ENCODE results near the gene MAD1L1.
A peak's percentile ranks its signal among the peaks of the same experiment; 100 is the strongest.
"Not testable (repeated sequence)": the region's sequence is repeated elsewhere in the genome, so short reads cannot be mapped to it uniquely, and the experiment has no call there.

The MAD1L1 gene

DNA sequence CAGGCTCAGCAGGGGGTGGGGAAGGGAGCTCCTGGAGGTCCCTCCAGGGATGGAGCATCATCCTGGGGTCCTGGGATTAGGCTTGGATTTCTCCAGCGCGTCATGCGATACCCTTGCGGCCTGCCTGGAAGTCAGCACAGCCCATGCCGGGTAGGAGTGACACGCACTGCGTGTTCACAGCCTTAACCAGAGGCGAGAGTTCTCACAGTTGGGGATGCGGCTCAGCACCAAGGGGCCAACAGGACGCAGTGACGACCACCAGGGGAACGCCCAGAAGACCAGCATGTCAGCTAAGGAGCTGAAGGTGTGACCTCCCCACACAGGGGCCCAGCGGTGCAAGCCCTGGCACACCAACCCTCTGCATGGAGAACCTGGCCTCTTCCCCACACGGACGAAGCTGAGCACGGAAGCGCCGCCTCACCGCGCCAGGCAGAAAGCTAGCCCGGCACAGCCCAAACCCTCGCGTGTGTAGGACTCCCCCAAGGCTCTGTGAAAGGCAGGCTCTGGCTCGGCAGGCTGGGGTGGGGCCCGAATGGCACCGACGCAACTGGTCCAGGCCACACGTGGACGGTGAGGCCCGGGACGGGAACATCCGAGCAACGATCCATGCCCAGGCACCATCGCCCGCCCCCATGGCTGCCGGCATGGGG is 364.1 kb downstream of the MAD1L1 start:
- DNase-seq (ENCODE audit: low spot score): no peak

- no peak for DNase-seq (ENCODE audit: low spot score)
These were observed 365.1 kb downstream of the MAD1L1 start for GRCh38 chr7:1867370-1868260.

GRCh38 chr7:1866601-1867000 is 366.1 kb downstream of the MAD1L1 start:
- no peak for DNase-seq (ENCODE audit: low spot score)

GRCh38 chr7:1865571-1866255 is 367.0 kb downstream of the MAD1L1 start:
- peak; percentile 72 for DNase-seq (ENCODE audit: low spot score)

- DNase-seq (ENCODE audit: low spot score): no peak
These were observed 367.7 kb downstream of the MAD1L1 start for GRCh38 chr7:1865000-1865555.

DNA sequence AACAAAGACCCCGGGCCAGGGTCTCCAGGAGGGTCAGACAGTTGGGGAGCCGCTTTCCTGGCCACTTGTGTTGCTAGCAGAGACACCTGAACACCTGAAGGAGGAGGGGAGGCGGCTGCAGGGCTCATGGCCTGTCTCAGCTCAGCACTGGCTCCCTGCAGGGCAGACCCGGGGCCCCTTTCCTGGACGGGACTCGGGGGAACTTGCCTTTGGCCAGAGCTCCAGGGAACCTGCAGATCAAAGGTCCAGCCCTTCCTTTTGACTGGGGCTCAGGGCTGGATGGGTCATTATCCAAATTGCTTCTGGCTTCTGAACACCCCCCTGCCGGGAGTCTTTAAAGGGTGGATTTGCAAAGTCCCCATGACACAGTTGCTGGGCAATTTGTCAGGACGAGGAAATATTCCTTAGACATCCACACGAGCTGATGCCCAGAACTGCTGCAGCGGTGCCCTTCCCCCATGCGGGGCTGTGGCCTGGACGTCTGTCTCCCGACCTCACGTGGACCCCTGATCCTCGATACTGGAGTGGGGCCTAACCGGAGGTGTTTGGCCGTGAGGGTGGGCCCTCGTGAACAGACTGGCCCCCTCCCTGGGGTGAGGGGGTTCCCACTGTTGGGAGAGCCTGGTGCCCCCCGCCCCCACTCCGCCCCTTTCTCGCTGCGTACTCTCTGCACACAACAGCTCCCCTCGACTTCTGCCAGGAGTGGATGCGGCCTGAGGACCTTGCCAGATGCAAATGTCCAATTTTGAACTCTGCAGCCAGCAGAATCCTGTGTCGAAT is 368.4 kb downstream of the MAD1L1 start:
- no peak for DNase-seq (ENCODE audit: low spot score)

GRCh38 chr7:1863091-1863900 is 369.4 kb downstream of the MAD1L1 start:
- no peak for DNase-seq (ENCODE audit: low spot score)

GRCh38 chr7:1862560-1862959 is 370.2 kb downstream of the MAD1L1 start:
- no peak for DNase-seq (ENCODE audit: low spot score)

GRCh38 chr7:1861799-1862458 is 370.8 kb downstream of the MAD1L1 start:
- DNase-seq (ENCODE audit: low spot score): no peak

DNA sequence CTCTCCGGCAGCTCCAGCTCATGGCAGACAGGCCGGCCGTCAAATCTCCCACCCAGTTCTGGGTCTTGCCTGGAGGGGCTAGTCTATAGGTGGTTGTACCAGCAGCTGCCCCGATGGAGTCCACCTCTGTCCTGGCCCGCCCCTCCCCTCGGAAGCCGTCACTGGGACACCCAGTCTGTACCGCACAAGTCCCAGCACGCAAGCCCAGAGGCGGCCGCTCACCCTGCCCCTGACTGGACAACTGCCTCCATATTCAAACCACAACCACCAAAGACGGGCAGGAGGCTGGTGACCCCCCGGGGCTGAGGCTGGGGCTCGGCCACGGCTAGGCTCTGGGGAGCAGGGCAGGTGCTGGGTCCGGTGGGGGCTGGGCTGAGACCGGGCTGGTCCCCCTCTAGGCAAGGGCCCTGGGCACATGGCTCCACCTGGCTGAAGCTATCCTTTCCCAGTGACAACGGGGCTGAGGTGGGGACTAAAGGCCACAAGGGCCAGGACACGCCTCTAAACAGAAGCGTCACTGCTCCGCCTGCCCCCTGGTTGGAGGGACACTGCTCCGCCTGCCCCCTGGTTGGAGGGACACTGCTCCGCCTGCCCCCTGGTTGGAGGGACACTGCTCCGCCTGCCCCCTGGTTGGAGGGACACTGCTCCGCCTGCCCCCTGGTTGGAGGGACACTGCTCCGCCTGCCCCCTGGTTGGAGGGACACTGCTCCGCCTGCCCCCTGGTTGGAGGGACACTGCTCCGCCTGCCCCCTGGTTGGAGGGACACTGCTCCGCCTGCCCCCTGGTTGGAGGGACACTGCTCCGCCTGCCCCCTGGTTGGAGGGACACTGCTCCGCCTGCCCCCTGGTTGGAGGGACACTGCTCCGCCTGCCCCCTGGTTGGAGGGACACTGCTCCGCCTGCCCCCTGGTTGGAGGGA is 371.6 kb downstream of the MAD1L1 start:
- DNase-seq (ENCODE audit: low spot score): not testable (repeated sequence)

GRCh38 chr7:1859266-1860035 is 373.3 kb downstream of the MAD1L1 start:
- no peak for DNase-seq (ENCODE audit: low spot score)

DNA sequence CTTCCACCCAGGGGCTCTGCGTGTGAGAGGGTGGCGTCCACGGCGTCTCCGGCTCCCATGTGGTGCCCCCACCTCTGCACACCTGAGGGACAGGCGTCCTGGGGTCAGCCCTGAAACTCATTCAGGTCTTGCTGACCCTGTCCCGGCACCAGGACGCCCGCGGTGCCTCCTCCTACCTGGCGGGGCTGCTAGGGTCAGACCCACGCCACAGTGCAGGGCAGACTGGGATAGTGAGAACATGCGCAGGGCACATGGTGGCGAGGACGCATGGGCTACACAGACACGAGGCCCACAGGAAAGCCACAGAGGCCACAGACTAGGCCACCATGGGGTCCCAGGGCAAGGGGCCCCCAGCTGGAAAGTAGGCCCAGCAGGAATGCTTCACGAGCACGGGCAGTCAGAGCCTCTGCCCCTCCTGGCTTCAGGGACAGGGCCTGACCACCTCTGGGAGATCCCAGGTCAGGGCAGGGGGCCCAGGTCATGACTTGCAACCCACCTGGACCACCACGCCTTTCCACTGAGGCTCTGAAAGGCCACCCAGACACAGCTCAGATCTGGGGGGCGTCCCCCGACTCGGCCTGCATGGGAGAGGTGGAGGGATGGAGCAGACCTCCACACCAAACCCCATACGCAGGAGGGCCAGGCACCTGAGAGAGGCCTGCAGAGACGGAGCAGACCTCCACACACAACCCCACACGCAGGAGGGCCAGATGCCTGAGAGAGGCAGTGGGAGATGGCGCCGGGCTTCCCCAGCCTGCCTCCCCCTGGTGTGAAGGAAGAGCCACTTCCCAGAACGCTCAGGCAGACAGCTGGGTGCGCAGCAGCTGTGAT is 374.1 kb downstream of the MAD1L1 start:
- no peak for DNase-seq (ENCODE audit: low spot score)

GRCh38 chr7:1857487-1858421 is 375.0 kb downstream of the MAD1L1 start:
- no peak for DNase-seq (ENCODE audit: low spot score)

- peak; percentile 44 for DNase-seq (ENCODE audit: low spot score)
These were observed 375.8 kb downstream of the MAD1L1 start for GRCh38 chr7:1856888-1857441.

DNA sequence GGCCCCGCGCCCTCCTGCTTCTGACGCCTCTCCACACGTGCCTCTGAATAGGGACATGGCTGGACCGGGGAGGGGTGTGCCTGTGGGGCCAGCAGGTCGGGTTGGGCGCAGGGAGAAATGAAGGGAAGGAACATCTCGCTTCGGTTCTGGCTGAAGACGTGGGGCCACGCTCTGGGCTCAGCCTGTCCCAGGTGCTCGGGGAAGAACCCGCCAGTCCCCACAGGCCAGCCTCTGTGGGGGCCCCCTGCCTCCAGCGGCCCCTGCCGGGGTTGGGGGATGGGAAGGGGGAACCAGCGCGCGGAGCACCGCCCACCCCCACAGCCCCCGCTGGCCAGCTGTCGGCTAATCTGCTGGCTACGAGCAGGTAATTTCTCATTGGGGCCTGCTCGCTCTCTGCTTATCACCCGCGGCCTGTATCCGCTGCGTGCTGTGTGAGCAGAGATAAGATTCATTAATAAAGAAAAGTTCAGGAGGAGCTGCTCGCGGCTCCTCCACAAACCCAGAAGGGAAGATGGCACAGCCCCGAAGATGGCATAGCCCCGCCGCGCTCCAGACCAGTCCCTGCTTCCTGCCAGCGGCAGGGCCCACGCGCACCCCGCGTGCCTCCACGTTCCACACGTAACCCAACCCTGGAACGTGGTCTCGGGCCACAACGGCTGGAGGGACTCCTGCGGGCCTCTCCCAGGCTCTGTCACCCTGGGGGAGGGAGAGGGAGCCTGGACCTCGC is 376.4 kb downstream of the MAD1L1 start:
- DNase-seq (ENCODE audit: low spot score): peak; percentile 70
